SK-N-SH (cell line): ENCODE data around the gene FAM227B. TPM values are rescaled to one million over a fixed set of nuclear protein-coding genes. Genes with fewer than 3 reads are reported as not detected.
"Not testable (repeated sequence)": the region's sequence is repeated elsewhere in the genome, so short reads cannot be mapped to it uniquely, and the experiment has no call there.

ENCODE experiments used
- CTCF ChIA-PET: fragments of 300-600, 350-600 bp; formaldehyde crosslinking; extraction: SDS; loops from one replicate; lab custom pipeline; 2021; lab: Yijun Ruan, JAX
- POLR2A ChIA-PET: fragments of 350-600 bp; sonication (Branson Sonifier 250); formaldehyde crosslinking; extraction: SDS; loops from one replicate; lab custom pipeline; 2020; ENCODE audit warnings: antibody characterized with exemption, inconsistent platforms; lab: Yijun Ruan, JAX
- DNase-seq: peaks from one replicate; pipeline ENCODE4 v3.0.0; 2012
- H2AFZ ChIP-seq: fragments of 200-600 bp; sonication (generic); 2 replicates; pipeline ENCODE4 v1.8.1; 2016; ENCODE audit warnings: antibody characterized with exemption, mild to moderate bottlenecking, low read depth
- H3F3A ChIP-seq: fragments of 200-600 bp; sonication (generic); replicated peaks from 2 replicates; pipeline ENCODE3; 2016; ENCODE audit warnings: antibody characterized with exemption, mild to moderate bottlenecking; ENCODE audit not compliant: insufficient read depth
- H3K27ac ChIP-seq, 2 experiments: fragments of 200-500 bp in 1 of 2; fragments of 200-600 bp in 1 of 2; sonication (Bioruptor generic) in 1 of 2; sonication (generic), shearing (Covaris generic) in 1 of 2; 2 replicates each; pipeline versions ENCODE4 v1.5.1 to v1.6.1; 2014 to 2016; ENCODE audit warnings: low read depth in 2 of 2, inconsistent platforms in 1 of 2, low read length in 1 of 2, mild to moderate bottlenecking in 1 of 2, mixed read lengths in 1 of 2
- H3K27me3 ChIP-seq: fragments of 200-600 bp; sonication (generic), shearing (Covaris generic); 2 replicates; pipeline ENCODE4 v1.6.1; 2016; ENCODE audit warnings: mixed run types; ENCODE audit not compliant: insufficient read depth
- H3K36me3 ChIP-seq, 2 experiments: fragments of 200-500 bp in 1 of 2; fragments of 200-600 bp in 1 of 2; sonication (Bioruptor generic) in 1 of 2; sonication (generic) in 1 of 2; replicated peaks in 1 of 2; 2 replicates each; pipeline versions ENCODE3 to v1.5.1; 2014 to 2016; ENCODE audit warnings: low read length in 1 of 2, mild to moderate bottlenecking in 1 of 2; ENCODE audit not compliant: insufficient read depth in 2 of 2, control insufficient read depth in 1 of 2
- H3K4me1 ChIP-seq, 2 experiments: fragments of 200-500 bp in 1 of 2; fragments of 200-600 bp in 1 of 2; sonication (Bioruptor generic) in 1 of 2; sonication (generic), shearing (Covaris generic) in 1 of 2; 2 replicates each; pipeline versions ENCODE4 v1.5.1 to v1.6.1; 2014 to 2016; ENCODE audit warnings: low read depth in 1 of 2, low read length in 1 of 2, mixed run types in 1 of 2; ENCODE audit not compliant: insufficient read depth in 2 of 2, control insufficient read depth in 1 of 2
- H3K4me2 ChIP-seq: fragments of 200-600 bp; sonication (generic), shearing (Covaris generic); 2 replicates; pipeline ENCODE4 v1.6.1; 2017; ENCODE audit warnings: mixed run types
- H3K4me3 ChIP-seq, 2 experiments: fragments of 200-500 bp in 1 of 2; fragments of 200-600 bp in 1 of 2; sonication (Bioruptor generic) in 1 of 2; sonication (generic), shearing (Covaris generic) in 1 of 2; 2 replicates each; pipeline versions ENCODE4 v1.5.1 to v1.8.1; 2014 to 2016; ENCODE audit warnings: low read depth in 2 of 2, inconsistent platforms in 1 of 2, low read length in 1 of 2, mild to moderate bottlenecking in 1 of 2, mixed read lengths in 1 of 2, moderate library complexity in 1 of 2
- H3K79me2 ChIP-seq: fragments of 200-600 bp; sonication (generic); 2 replicates; pipeline ENCODE4 v1.8.1; 2017; ENCODE audit warnings: mild to moderate bottlenecking; ENCODE audit not compliant: insufficient read depth
- H3K9ac ChIP-seq: fragments of 200-600 bp; sonication (generic); 2 replicates; pipeline ENCODE4 v1.6.1; 2017; ENCODE audit warnings: mixed run types
- H3K9me2 ChIP-seq: fragments of 200-600 bp; sonication (generic); 2 replicates; pipeline ENCODE4 v1.6.1; 2017; ENCODE audit warnings: mixed run types
- H3K9me3 ChIP-seq: fragments of 200-600 bp; sonication (generic); 2 replicates; pipeline ENCODE4 v1.6.1; 2017; ENCODE audit warnings: mixed run types, mild to moderate bottlenecking, moderate library complexity
- H4K20me1 ChIP-seq: fragments of 200-600 bp; sonication (generic); 2 replicates; pipeline ENCODE4 v1.6.1; 2017; ENCODE audit warnings: mild to moderate bottlenecking, mixed run types; ENCODE audit not compliant: insufficient read depth
- EP300 ChIP-seq, 2 experiments: IDR thresholded peaks; 2 replicates each; pipeline versions ENCODE4 v1.4.0 to v1.6.1; 2012; ENCODE audit warnings: borderline replicate concordance in 1 of 2, low read depth in 1 of 2, low read length in 1 of 2
- EZH2phosphoT487 ChIP-seq: fragments of 200-600 bp; sonication (generic); IDR thresholded peaks from 2 replicates; pipeline ENCODE4 v1.6.1; 2017; ENCODE audit warnings: low read depth, mixed run types, mild to moderate bottlenecking, antibody characterized with exemption, moderate library complexity, borderline replicate concordance
- FOSL2 ChIP-seq: IDR thresholded peaks from 2 replicates; pipeline ENCODE4 v1.4.0; 2012; ENCODE audit warnings: low read depth, mild to moderate bottlenecking, moderate library complexity, borderline replicate concordance
- GABPA ChIP-seq: IDR thresholded peaks from 2 replicates; pipeline ENCODE4 v1.4.0; 2012; ENCODE audit warnings: low read depth, mild to moderate bottlenecking
- NRF1 ChIP-seq: IDR thresholded peaks from 2 replicates; pipeline ENCODE4 v1.6.1; 2012; ENCODE audit warnings: low read depth, mild to moderate bottlenecking, low read length
- POLR2AphosphoS5 ChIP-seq: IDR thresholded peaks from 2 replicates; pipeline ENCODE4 v1.6.1; 2012; ENCODE audit warnings: low read depth, low read length
- RAD21 ChIP-seq: IDR thresholded peaks from 2 replicates; pipeline ENCODE4 v1.6.1; 2012; ENCODE audit warnings: mild to moderate bottlenecking, low read length
- RFX5 ChIP-seq: IDR thresholded peaks from 2 replicates; pipeline ENCODE4 v1.6.1; 2012; ENCODE audit warnings: mild to moderate bottlenecking, improper control_type of control experiment, low read length
- RXRA ChIP-seq: IDR thresholded peaks from 2 replicates; pipeline ENCODE4 v1.4.0; 2012; ENCODE audit warnings: low read depth, mild to moderate bottlenecking, borderline replicate concordance
- SIN3A ChIP-seq: IDR thresholded peaks from 2 replicates; pipeline ENCODE4 v1.6.1; 2012; ENCODE audit warnings: low read depth, mild to moderate bottlenecking, low read length, moderate library complexity, borderline replicate concordance
- SMC3 ChIP-seq: IDR thresholded peaks from 2 replicates; pipeline ENCODE4 v1.6.1; 2012; ENCODE audit warnings: low read depth, low read length, improper control_type of control experiment
- TCF12 ChIP-seq: IDR thresholded peaks from 2 replicates; pipeline ENCODE4 v1.4.0; 2012
- YY1 ChIP-seq: IDR thresholded peaks from 2 replicates; pipeline ENCODE4 v1.4.0; 2012; ENCODE audit warnings: low read depth, mild to moderate bottlenecking
- WGBS: methylation state at CpG from one replicate; pipeline ENCODE4 v1.1.6; 2017; ENCODE audit warnings: low lambda C conversion rate; 5-methylcytosine and 5-hydroxymethylcytosine counted together
- polyA plus RNA-seq, 3 experiments: library from polyadenylated mRNA; depleted of rRNA; stranded (reverse); fragments of >200 nt; gene quantifications; 2 replicates each; pipeline ENCODE4 v1.2.3, GENCODE V29; 2012
- TF ChIP-seq, protein P1 (sequence below): IDR thresholded peaks from 2 replicates; pipeline ENCODE4 v1.4.0; 2012; ENCODE audit warnings: low read depth, borderline replicate concordance
- TF ChIP-seq, protein P2 (sequence below): IDR thresholded peaks from 2 replicates; pipeline ENCODE4 v1.6.1; 2012; ENCODE audit warnings: mild to moderate bottlenecking, low read depth, low read length, moderate library complexity
- TF ChIP-seq, protein P3 (sequence below): IDR thresholded peaks from 2 replicates; pipeline ENCODE4 v1.4.0; 2012; ENCODE audit warnings: low read depth
- TF ChIP-seq, protein P4 (sequence below): fragments of 150-350 bp; IDR thresholded peaks from 2 replicates; pipeline ENCODE4 v1.6.1; 2016; ENCODE audit warnings: mild to moderate bottlenecking, low read depth, low read length
- TF ChIP-seq, protein P5 (sequence below): fragments of 150-350 bp; IDR thresholded peaks from 2 replicates; pipeline ENCODE4 v1.6.1; 2017; ENCODE audit warnings: antibody characterized with exemption, low read length, low read depth, borderline replicate concordance

Gene FAM227B
- polyA plus RNA-seq, 1 of the 3 experiments (the other 2 are of a cell fraction), result 4.4 TPM

DNA sequence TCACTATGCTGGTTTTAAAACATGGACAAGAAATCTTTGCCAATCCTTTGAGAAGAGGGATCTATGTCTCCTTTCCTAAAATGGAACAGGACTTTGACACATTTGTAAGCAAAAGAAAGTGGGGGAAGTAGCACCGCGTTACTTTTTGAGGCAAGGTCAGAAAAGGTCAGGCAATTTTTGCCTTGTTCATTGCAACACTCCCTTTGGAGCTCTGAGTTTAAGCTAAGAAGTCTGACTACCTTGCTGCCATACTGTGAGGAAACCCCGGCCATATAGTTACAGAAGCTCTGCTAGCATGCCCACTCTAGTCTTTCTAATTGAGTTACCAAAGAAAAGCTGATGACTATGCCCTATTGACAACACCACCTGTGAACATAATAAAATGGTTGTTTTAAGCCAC, 1.4 kb downstream of the FAM227B start:
- H3K9me3 ChIP-seq, result peaks cover 3% of the 10 kb centered on the region
- CTCF ChIA-PET, result interaction anchor here (0.7 to 1.0 kb wide), 2 partner anchors 97 to 384 kb away, joined by 3 to 4 read pairs; no protein-coding TSS in a partner anchor
- 99% methylated on average over 3 of the region's 3 CpGs for WGBS
- TF ChIP-seq GABPA, result no peak
- TF ChIP-seq, protein P1, sequence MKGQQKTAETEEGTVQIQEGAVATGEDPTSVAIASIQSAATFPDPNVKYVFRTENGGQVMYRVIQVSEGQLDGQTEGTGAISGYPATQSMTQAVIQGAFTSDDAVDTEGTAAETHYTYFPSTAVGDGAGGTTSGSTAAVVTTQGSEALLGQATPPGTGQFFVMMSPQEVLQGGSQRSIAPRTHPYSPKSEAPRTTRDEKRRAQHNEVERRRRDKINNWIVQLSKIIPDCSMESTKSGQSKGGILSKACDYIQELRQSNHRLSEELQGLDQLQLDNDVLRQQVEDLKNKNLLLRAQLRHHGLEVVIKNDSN, result no peak
- no peak for TF ChIP-seq EZH2phosphoT487
- TF ChIP-seq RXRA, result no peak
- TF ChIP-seq RAD21, result no peak
- TF ChIP-seq, protein P2, sequence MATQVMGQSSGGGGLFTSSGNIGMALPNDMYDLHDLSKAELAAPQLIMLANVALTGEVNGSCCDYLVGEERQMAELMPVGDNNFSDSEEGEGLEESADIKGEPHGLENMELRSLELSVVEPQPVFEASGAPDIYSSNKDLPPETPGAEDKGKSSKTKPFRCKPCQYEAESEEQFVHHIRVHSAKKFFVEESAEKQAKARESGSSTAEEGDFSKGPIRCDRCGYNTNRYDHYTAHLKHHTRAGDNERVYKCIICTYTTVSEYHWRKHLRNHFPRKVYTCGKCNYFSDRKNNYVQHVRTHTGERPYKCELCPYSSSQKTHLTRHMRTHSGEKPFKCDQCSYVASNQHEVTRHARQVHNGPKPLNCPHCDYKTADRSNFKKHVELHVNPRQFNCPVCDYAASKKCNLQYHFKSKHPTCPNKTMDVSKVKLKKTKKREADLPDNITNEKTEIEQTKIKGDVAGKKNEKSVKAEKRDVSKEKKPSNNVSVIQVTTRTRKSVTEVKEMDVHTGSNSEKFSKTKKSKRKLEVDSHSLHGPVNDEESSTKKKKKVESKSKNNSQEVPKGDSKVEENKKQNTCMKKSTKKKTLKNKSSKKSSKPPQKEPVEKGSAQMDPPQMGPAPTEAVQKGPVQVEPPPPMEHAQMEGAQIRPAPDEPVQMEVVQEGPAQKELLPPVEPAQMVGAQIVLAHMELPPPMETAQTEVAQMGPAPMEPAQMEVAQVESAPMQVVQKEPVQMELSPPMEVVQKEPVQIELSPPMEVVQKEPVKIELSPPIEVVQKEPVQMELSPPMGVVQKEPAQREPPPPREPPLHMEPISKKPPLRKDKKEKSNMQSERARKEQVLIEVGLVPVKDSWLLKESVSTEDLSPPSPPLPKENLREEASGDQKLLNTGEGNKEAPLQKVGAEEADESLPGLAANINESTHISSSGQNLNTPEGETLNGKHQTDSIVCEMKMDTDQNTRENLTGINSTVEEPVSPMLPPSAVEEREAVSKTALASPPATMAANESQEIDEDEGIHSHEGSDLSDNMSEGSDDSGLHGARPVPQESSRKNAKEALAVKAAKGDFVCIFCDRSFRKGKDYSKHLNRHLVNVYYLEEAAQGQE, result no peak
- no peak for TF ChIP-seq POLR2AphosphoS5
- no peak for TF ChIP-seq FOSL2
- no peak for TF ChIP-seq SIN3A
- TF ChIP-seq TCF12, result no peak
- no peak for TF ChIP-seq RFX5
- TF ChIP-seq, protein P3, sequence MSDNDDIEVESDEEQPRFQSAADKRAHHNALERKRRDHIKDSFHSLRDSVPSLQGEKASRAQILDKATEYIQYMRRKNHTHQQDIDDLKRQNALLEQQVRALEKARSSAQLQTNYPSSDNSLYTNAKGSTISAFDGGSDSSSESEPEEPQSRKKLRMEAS, result no peak
- TF ChIP-seq SMC3, result no peak
- TF ChIP-seq, protein P4, sequence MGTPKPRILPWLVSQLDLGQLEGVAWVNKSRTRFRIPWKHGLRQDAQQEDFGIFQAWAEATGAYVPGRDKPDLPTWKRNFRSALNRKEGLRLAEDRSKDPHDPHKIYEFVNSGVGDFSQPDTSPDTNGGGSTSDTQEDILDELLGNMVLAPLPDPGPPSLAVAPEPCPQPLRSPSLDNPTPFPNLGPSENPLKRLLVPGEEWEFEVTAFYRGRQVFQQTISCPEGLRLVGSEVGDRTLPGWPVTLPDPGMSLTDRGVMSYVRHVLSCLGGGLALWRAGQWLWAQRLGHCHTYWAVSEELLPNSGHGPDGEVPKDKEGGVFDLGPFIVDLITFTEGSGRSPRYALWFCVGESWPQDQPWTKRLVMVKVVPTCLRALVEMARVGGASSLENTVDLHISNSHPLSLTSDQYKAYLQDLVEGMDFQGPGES, result no peak
- TF ChIP-seq NRF1, result no peak
- TF ChIP-seq YY1, result no peak
- TF ChIP-seq, protein P5, sequence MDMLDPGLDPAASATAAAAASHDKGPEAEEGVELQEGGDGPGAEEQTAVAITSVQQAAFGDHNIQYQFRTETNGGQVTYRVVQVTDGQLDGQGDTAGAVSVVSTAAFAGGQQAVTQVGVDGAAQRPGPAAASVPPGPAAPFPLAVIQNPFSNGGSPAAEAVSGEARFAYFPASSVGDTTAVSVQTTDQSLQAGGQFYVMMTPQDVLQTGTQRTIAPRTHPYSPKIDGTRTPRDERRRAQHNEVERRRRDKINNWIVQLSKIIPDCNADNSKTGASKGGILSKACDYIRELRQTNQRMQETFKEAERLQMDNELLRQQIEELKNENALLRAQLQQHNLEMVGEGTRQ, result no peak
- no peak for TF ChIP-seq EP300 (IDR thresholded peaks at IDR 0.05; ENCODE audit: borderline replicate concordance in 1 of 2, low read depth in 1 of 2, low read length in 1 of 2)
- TF ChIP-seq, all 33 proteins: peak for 0
- Histone ChIP-seq H3K4me3 (no peak overlapping the region), H3K9me2 (no peaks in the 10 kb centered on the region), H3K9ac (no peak overlapping the region), H3F3A (no peaks in the 10 kb centered on the region), H2AFZ (no peak overlapping the region), H3K27ac (no peak overlapping the region), H3K4me1 (peaks cover 0 to 6% of the 10 kb centered on the region in 2 experiments; a peak in 2 of 4 replicates), H3K4me2 (no peak overlapping the region), H3K36me3 (peaks cover 0 to 13% of the 10 kb centered on the region in 2 experiments), H3K27me3 (no peaks in the 10 kb centered on the region), H3K79me2 (peaks cover 44% of the 10 kb centered on the region), H4K20me1 (no peaks in the 10 kb centered on the region)
- POLR2A ChIA-PET, result no interaction called here
- DNase-seq, result no peak

DNA sequence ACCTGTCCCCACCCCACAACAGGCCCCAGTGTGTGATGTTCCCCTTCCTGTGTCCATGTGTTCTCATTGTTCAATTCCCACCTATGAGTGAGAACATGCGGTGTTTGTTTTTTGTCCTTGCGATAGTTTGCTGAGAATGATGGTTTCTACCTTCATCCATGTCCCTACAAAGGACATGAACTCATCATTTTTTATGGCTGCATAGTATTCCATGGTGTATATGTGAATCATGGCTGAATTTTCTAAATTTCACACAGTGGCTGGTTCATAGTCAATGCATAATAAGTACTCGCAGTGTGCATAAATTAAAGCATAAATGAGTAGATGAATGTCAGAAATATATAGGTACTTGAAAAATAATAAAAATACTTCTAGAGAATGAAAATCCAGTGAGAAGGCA, 8.4 kb downstream of the FAM227B start:
- DNase-seq, H3K4me2 ChIP-seq, CTCF ChIA-PET, H3K9ac ChIP-seq, H3F3A ChIP-seq, H2AFZ ChIP-seq, H3K9me3 ChIP-seq, H3K4me3 ChIP-seq, H3K27me3 ChIP-seq, POLR2A ChIA-PET, H4K20me1 ChIP-seq, H3K79me2 ChIP-seq, H3K4me1 ChIP-seq, H3K27ac ChIP-seq, H3K9me2 ChIP-seq: not testable (repeated sequence)
- WGBS, result 98% methylated on average over 3 of the region's 3 CpGs
- H3K36me3 ChIP-seq, result peaks cover 12 to 21% of the 10 kb centered on the region in 2 experiments
